DMS 273 (cell line): ENCODE results near the gene SHLD1.

ENCODE experiments used
- DNase-seq: peaks from one replicate; lab custom pipeline; 2025; ENCODE audit not compliant: unreplicated experiment; lab: John Stamatoyannopoulos, UW

The SHLD1 gene

DNA sequence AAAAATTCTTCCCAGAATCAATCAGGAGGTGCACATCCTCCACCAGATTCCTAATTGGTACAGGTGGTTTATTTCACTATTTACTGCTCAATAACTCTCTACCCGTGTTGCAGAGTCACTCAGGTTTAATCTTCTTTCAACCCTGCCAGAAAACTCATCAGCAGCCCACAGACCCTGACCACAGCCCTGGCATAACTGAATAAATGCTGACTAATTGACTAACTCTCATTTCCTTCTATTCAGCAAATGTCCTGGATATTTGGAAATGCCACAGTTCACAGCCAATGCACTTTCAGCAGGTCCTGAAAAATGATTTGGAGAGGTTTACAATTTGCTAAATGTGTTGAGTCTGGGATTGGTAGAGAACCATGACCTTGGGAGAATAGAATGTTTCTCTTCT, 137.8 kb downstream of the SHLD1 start:
- no peak for DNase-seq

DNA sequence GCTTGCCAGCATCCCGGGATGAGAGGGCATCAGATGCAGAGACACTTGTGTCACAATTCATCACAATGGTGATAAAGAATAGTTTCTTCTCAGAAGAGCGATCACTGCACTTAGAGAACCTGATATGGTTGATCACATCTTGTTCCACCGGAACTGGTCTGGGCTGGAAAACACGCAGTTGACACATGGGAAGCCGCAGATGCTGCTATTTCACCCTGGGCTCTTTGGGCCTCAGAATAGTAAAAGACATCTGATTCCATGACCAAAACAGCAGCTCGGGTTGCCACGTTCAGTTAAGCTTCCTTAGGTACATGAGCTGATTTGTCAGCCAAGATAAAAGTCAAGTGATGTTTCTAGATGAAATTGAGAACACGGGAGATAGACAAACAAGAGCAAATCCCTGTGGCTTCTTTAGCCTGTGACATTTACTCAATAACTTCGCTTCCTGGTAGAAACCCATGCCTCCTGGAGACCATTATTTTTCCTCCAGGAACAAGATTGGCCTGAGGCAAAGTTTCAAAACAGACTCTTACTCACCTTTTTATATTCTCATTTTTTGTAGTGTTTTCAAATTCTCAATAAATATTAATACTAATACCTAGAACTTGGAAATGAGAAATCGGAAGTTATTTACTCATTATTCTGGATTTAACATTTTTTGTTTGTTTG, 140.7 kb downstream of the SHLD1 start:
- DNase-seq: no peak

DNA sequence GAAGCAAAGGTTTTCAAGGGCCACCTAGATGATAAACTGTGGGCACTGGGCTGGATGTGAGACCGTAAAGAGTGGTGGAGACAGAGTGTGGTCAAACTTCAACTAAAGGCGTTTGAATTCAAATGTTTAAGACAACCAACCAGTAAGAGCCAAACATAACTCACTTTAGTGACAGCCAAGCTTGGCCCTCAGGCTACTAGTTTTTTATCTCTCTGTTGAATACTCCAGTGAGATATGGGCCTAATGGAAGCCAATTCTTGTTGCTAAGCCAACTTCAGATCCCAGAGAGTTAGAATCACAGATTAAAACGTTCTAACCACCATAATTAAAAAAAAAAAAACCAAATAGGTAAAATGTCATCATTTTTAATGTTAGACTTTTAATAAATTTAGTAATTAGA, 142.9 kb downstream of the SHLD1 start:
- no peak for DNase-seq

DNA sequence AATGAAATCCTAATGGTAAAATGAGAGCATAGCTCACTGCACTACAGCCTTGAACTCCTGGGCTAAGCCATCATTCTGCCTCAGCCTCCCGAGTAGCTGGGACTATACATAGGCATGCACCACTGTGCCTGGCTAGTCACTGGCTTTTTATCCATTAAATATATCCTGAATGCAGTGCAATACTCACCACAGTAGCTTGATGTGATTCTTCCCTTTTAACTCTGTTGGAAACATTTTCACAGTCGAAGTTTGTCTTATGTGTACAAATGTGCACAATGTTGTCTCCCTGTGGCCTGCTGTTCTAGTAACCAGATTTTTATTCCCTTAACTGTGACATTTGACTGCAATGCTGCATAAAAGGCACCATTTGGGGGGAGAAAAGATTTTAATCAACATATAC, 143.4 kb downstream of the SHLD1 start:
- DNase-seq: no peak

DNA sequence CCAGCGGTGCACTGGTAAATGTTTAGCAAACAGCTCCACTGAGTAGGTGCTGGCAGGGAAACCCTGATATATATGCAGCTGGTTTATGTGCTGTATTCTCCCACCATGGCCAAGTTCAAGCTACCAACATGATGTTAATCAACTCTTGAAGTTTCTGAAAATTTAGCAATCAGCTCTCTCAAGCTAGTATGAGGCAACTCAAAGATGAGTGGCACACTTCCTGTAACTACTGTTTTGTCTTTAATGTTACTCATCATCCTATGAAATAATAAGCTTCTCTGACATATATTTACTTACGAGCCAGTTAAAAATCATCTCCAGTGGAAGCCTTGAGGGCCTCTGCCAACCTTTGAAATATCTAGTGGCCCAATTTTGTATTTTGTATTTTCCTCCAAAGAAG, 145.4 kb downstream of the SHLD1 start:
- DNase-seq: no peak

DNA sequence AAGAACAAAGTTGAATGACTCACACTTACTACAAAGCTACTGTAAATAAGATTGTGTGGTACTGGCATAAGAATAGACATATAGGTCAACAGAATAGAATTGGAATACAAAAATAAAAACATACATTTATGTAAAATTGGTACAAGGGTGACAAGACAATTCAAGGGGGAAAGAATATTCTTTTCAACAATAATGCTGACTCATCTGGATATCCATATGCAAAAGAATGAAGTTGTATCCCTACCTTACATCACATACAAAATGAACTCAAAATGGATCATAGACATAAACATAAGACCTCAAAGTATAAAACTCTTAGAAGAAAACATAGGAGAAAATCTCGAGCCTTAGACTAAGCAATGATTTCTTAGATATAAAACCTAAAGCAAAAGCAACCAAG, 149.2 kb downstream of the SHLD1 start:
- DNase-seq: no peak

DNA sequence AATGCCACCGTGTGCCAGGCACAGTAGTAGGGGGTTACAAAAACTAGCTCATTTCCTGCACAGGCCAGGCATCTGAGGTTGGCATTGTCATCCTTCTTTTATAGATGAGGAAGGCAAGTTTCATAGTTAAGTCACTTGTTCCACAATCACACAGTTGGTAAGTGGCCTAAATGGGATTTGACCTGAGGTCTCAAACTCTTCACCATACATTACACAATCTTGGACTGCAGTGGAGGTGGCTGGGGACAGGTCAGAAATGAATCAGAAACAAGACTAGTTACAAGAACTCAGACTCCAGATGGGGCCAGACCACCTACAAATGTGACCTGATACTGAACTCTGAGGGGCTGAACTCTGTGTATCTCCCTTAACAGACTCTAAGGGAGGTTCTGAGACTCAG, 150.7 kb downstream of the SHLD1 start:
- DNase-seq: no peak

DNA sequence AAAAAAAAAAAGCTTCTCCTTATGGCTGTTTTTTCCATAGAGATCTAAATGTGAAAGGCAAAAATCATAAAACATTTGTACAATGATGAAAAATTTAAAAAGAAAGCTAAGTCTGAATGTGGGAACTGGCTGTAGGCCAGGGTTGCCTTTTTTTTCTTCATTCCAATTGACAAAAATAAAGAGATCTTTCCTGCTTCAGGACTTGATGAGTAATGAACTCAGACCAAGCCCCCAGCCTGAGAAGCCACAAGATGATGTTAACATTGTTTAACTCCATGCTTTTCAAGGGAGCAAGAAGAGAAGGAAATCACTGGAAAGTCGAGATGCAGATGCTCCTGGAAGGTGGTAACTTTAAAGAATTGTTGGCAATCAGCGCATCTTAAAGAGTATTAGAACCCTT, 158.8 kb downstream of the SHLD1 start:
- no peak for DNase-seq

DNA sequence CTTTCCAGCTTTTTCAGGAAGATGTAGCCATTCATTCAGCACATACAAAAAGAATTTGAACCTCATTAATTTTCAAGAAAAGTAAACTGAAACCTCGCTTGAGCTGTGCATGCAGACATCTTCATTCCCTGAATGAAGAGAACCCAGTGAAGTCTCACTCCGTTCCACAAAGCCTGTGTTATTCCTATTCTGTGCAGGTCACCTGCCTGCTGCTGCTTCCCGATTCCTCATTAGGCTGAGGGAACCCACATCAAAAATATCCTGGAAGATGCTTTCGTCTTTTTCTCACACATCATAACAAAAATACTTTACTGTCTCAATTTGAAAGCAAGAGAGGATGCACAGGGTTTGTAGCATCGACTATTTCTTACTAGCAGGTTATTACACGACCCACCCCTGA, 160.0 kb downstream of the SHLD1 start:
- DNase-seq: no peak

DNA sequence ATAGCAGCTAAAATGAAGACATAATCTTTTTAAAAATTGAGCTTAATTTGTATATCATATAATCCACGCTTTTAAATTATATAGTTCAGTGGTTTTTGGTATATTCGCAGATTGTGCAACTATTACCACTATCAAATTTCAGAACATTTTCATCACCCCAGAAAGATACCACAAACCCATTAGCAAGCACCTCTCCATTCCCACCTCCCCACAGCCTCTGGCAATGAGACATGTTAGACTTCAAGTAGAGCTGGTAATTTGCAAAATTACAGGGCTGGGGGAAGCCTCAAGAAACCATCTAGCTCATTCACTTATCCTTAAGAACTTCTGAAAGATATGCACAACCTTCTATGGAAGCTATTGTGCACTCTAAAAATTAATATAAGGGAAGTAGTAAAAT, 163.0 kb downstream of the SHLD1 start:
- DNase-seq: no peak
